Liver (tissue), 3 donors: ENCODE results near the gene GOPC.
A peak's percentile ranks its signal among the peaks of the same experiment; 100 is the strongest.

ENCODE experiments used
- RAD21 ChIP-seq, 2 donors: IDR thresholded peaks; 2 replicates each; pipeline ENCODE4 v1.6.1; 2016; ENCODE audit warnings: antibody characterized with exemption in 2 of 2, mild to moderate bottlenecking in 2 of 2
- YY1 ChIP-seq: IDR thresholded peaks from 2 replicates; pipeline ENCODE4 v1.6.1; 2016; ENCODE audit warnings: antibody characterized with exemption, mild to moderate bottlenecking
- TF ChIP-seq, protein P1 (sequence below): fragments of 150-350 bp; IDR thresholded peaks from 2 replicates; pipeline ENCODE4 v1.5.1; 2017; ENCODE audit warnings: improper control_type of control experiment, low read depth, low read length; ENCODE audit not compliant: missing input control
- TF ChIP-seq, protein P2 (sequence below): IDR thresholded peaks from 2 replicates; pipeline ENCODE4 v1.6.1; 2016; ENCODE audit warnings: antibody characterized with exemption, mild to moderate bottlenecking
- donor health status: healthy.
- donor health status: healthy.

DNA sequence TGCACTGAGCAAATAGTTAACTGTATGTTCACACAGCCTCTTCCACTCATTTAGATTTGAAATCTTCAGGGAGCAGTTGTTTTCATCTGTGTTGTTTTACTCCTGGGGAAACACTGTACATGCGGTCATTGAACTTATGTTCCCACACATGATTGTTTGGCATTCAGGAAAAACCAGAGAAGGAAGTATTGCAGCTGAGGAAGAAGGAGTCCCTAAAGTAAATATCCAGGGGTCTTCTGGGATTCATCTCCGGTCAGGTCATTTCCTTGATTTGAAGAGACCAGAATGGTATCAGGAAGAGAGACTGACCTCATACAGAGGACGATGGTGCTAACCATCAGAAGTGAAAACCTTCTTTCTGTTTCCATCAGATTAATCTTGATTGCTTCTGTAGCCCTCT lies 67.3 kb downstream of the GOPC start:
- TF ChIP-seq RAD21 (IDR thresholded peaks at IDR 0.05) (peak in 1 of 2 donors; percentile 48), YY1 (peak; percentile 22)
- TF ChIP-seq, protein P1, sequence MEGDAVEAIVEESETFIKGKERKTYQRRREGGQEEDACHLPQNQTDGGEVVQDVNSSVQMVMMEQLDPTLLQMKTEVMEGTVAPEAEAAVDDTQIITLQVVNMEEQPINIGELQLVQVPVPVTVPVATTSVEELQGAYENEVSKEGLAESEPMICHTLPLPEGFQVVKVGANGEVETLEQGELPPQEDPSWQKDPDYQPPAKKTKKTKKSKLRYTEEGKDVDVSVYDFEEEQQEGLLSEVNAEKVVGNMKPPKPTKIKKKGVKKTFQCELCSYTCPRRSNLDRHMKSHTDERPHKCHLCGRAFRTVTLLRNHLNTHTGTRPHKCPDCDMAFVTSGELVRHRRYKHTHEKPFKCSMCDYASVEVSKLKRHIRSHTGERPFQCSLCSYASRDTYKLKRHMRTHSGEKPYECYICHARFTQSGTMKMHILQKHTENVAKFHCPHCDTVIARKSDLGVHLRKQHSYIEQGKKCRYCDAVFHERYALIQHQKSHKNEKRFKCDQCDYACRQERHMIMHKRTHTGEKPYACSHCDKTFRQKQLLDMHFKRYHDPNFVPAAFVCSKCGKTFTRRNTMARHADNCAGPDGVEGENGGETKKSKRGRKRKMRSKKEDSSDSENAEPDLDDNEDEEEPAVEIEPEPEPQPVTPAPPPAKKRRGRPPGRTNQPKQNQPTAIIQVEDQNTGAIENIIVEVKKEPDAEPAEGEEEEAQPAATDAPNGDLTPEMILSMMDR: no peak
- TF ChIP-seq, protein P2, sequence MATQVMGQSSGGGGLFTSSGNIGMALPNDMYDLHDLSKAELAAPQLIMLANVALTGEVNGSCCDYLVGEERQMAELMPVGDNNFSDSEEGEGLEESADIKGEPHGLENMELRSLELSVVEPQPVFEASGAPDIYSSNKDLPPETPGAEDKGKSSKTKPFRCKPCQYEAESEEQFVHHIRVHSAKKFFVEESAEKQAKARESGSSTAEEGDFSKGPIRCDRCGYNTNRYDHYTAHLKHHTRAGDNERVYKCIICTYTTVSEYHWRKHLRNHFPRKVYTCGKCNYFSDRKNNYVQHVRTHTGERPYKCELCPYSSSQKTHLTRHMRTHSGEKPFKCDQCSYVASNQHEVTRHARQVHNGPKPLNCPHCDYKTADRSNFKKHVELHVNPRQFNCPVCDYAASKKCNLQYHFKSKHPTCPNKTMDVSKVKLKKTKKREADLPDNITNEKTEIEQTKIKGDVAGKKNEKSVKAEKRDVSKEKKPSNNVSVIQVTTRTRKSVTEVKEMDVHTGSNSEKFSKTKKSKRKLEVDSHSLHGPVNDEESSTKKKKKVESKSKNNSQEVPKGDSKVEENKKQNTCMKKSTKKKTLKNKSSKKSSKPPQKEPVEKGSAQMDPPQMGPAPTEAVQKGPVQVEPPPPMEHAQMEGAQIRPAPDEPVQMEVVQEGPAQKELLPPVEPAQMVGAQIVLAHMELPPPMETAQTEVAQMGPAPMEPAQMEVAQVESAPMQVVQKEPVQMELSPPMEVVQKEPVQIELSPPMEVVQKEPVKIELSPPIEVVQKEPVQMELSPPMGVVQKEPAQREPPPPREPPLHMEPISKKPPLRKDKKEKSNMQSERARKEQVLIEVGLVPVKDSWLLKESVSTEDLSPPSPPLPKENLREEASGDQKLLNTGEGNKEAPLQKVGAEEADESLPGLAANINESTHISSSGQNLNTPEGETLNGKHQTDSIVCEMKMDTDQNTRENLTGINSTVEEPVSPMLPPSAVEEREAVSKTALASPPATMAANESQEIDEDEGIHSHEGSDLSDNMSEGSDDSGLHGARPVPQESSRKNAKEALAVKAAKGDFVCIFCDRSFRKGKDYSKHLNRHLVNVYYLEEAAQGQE: peak; percentile 43
